Gastroesophageal sphincter (tissue), 4 donors: ENCODE measurements around the gene FHDC1. TPM values are rescaled to one million over a fixed set of nuclear protein-coding genes. Genes with fewer than 3 reads are reported as not detected.

Source experiments
- ATAC-seq: fragments of 150-250 bp; one replicate; pipeline ENCODE4 v1.9.1; 2016; ENCODE audit warnings: mild to moderate bottlenecking, moderate library complexity
- H3K27ac ChIP-seq, 4 donors: fragments of 200-600 bp; sonication (generic) in 3 of 4; 1 replicate in 3 of 4; 2 replicates in 1 of 4; pipeline ENCODE4 v1.5.1; 2016 to 2019
- H3K27me3 ChIP-seq: fragments of 200-600 bp; sonication (generic); one replicate; pipeline ENCODE4 v1.5.1; 2019
- H3K36me3 ChIP-seq, 2 donors: fragments of 200-600 bp; sonication (generic); one replicate each; pipeline ENCODE4 v1.5.1; 2019; ENCODE audit warnings: control low read depth in 1 of 2
- H3K4me1 ChIP-seq, 3 donors: fragments of 200-600 bp; sonication (generic); 1 replicate in 2 of 3; 2 replicates in 1 of 3; pipeline ENCODE4 v1.5.1; 2016 to 2019; ENCODE audit warnings: control low read depth in 2 of 3
- H3K4me3 ChIP-seq, 2 donors: fragments of 200-600 bp; sonication (generic); one replicate each; pipeline ENCODE4 v1.5.1; 2019; ENCODE audit warnings: mild to moderate bottlenecking in 1 of 2, moderate library complexity in 1 of 2
- H3K9me3 ChIP-seq, 3 donors: fragments of 200-600 bp; sonication (generic); one replicate each; pipeline ENCODE4 v1.5.1; 2017 to 2019; ENCODE audit warnings: control low read depth in 2 of 3
- CTCF ChIP-seq, 4 experiments: fragments of 200-600 bp in 2 of 4; fragments of 450-650 bp in 2 of 4; sonication (generic) in 1 of 4; IDR thresholded peaks; one replicate each; pipeline ENCODE4 v1.5.1; 2017 to 2019; ENCODE audit warnings: antibody characterized with exemption in 4 of 4, mild to moderate bottlenecking in 2 of 4, moderate library complexity in 2 of 4
- EP300 ChIP-seq: sonication (generic); formaldehyde crosslinking; IDR thresholded peaks from one replicate; pipeline ENCODE4 v1.6.1; 2017; ENCODE audit warnings: antibody characterized with exemption, mild to moderate bottlenecking
- POLR2A ChIP-seq, 2 donors: fragments of 450-650 bp; IDR thresholded peaks; one replicate each; pipeline ENCODE4 v1.6.1; 2017; ENCODE audit warnings: antibody characterized with exemption in 2 of 2, mild to moderate bottlenecking in 2 of 2, moderate library complexity in 1 of 2
- POLR2AphosphoS5 ChIP-seq: sonication (generic); formaldehyde crosslinking; IDR thresholded peaks from one replicate; pipeline ENCODE4 v1.6.1; 2017; ENCODE audit warnings: antibody characterized with exemption
- WGBS, 2 donors: methylation state at CpG; one replicate each; pipeline ENCODE4 v1.1.5; 2018; ENCODE audit warnings: low coverage in 1 of 2; 5-methylcytosine and 5-hydroxymethylcytosine counted together
- total RNA-seq, 4 donors: library from RNA; depleted of rRNA; stranded (reverse); fragments of >200 nt; gene quantifications; one replicate each; pipeline ENCODE4 v1.1.0, GENCODE V29; 2016

Gene FHDC1
- total RNA-seq, 4 donors from 2014 or later = 0.62 to 1.8 (median 1.3) TPM

- 49 to 54% methylated on average over 2 of the region's 4 CpGs for WGBS, 2 donors
Observed at GRCh38 chr4:152944666-152945320, 8.7 kb downstream of the FHDC1 start.

DNA sequence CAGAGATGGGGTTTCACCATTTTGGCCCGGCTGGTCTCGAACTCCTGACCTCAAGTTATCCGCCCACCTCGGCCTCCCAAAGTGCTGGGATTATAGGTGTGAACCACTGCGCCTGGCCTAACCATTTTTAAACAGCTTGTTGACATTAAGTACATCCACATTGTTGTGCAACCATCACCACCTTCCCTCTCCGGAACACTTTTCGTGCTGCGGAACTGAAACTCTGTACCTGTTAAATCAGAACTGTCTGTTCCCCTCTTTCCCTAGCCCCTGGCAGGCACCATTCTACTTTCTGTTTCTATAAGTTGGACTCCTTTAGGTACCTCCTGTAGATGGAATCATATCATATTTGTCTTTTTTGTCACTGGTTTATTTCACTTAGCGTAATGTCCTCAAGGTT lies 9.5 kb downstream of the FHDC1 start:
- H3K9me3 ChIP-seq = no peaks in the 10 kb centered on the region
- 94 to 98% methylated on average over 4 to 9 of the region's 9 CpGs for WGBS, 2 donors

More at GRCh38 chr4:152944666-152945320, 8.7 kb downstream of the FHDC1 start:
- Histone ChIP-seq H3K36me3 (no peaks in the 10 kb centered on the region), H3K4me1 (no peaks in the 10 kb centered on the region), H3K27ac (no peak overlapping the region), H3K4me3 (no peak overlapping the region), H3K9me3 (no peaks in the 10 kb centered on the region), H3K27me3 (peaks cover 6% of the 10 kb centered on the region)
- TF ChIP-seq EP300 (no peak), CTCF (IDR thresholded peaks at IDR 0.05) (no peak), POLR2AphosphoS5 (no peak), POLR2A (IDR thresholded peaks at IDR 0.05) (no peak)
- no peak for ATAC-seq

GRCh38 chr4:152946446-152946845 lies 10.3 kb downstream of the FHDC1 start:
- no peak for ATAC-seq
- no peaks in the 10 kb centered on the region for H3K4me1 ChIP-seq
- no peaks in the 10 kb centered on the region for H3K36me3 ChIP-seq
- no peaks in the 10 kb centered on the region for H3K27me3 ChIP-seq
- no peak overlapping the region for H3K4me3 ChIP-seq
- 56 to 72% methylated on average over 4 of the region's 4 CpGs for WGBS, 2 donors
- H3K9me3 ChIP-seq = no peaks in the 10 kb centered on the region
- no peak overlapping the region for H3K27ac ChIP-seq
- TF ChIP-seq CTCF (IDR thresholded peaks at IDR 0.05) (no peak), POLR2A (IDR thresholded peaks at IDR 0.05) (no peak), POLR2AphosphoS5 (no peak), EP300 (no peak)

More for the DNA sequence above, 9.5 kb downstream of the FHDC1 start:
- ATAC-seq = no peak
- no peak overlapping the region for H3K4me3 ChIP-seq
- TF ChIP-seq POLR2A (IDR thresholded peaks at IDR 0.05) (no peak), CTCF (IDR thresholded peaks at IDR 0.05) (no peak), EP300 (no peak), POLR2AphosphoS5 (no peak)
- H3K27me3 ChIP-seq = no peaks in the 10 kb centered on the region
- H3K36me3 ChIP-seq = no peaks in the 10 kb centered on the region
- H3K4me1 ChIP-seq = no peaks in the 10 kb centered on the region
- no peak overlapping the region for H3K27ac ChIP-seq

DNA sequence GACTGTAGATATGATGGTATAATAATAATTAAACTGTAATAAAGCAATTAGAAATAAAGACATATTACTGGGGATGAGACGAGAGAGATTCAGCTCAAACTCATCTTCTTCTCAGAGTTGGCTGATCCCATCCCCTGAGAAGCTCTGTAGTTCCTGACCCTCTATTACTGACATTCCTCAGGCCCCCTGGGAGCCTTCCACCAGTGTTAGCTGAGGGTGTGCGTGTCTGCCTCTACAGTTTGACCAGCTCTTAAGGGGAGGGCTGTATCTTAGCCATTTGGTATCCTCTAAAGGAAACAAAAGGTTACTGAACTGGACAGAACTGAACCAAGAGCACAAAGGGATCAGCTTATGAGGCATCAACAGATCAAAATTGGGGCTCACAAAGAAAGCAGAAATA lies 11.2 kb downstream of the FHDC1 start:
- TF ChIP-seq EP300 (no peak), POLR2AphosphoS5 (no peak), POLR2A (IDR thresholded peaks at IDR 0.05) (no peak), CTCF (IDR thresholded peaks at IDR 0.05) (no peak)
- H3K36me3 ChIP-seq = no peaks in the 10 kb centered on the region
- H3K9me3 ChIP-seq = no peaks in the 10 kb centered on the region
- no peak for ATAC-seq
- H3K4me1 ChIP-seq = no peaks in the 10 kb centered on the region
- H3K4me3 ChIP-seq = no peak overlapping the region
- no peak overlapping the region for H3K27ac ChIP-seq
- 83 to 86% methylated on average over 1 to 2 of the region's 2 CpGs for WGBS, 2 donors
- no peaks in the 10 kb centered on the region for H3K27me3 ChIP-seq

DNA sequence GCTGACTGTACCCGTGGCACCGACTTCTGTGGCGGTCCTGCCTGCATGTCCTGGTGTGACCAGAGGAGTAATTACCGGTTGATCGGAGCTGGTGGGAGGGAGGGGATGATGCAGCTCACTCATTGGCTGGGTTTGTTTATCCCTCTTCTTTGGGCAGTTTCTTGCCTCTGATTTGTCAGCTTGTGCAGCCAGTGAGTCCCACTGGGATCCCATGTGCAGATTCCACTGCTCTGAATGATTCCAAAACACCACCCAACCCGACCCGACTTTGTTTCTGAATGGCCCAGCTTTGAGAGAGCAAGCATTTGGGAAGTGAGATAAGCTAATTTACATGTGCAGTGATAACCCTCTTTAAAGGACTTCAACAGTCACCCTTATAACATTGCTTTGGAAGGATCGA lies 13.8 kb downstream of the FHDC1 start:
- no peak overlapping the region for H3K4me3 ChIP-seq
- peak; percentile 25 for ATAC-seq
- H3K36me3 ChIP-seq = peaks cover 0 to 6% of the 10 kb centered on the region in 2 donors
- H3K27me3 ChIP-seq = no peaks in the 10 kb centered on the region
- H3K9me3 ChIP-seq = no peaks in the 10 kb centered on the region
- no peaks in the 10 kb centered on the region for H3K4me1 ChIP-seq
- WGBS, 2 donors = 54 to 80% methylated on average over 1 to 3 of the region's 8 CpGs
- no peak overlapping the region for H3K27ac ChIP-seq
- TF ChIP-seq EP300 (no peak), POLR2A (IDR thresholded peaks at IDR 0.05) (no peak), CTCF (IDR thresholded peaks at IDR 0.05) (no peak), POLR2AphosphoS5 (no peak)
